ENCODE data around the gene ST8SIA2.

GRCh38 chr15:92395098-92395635 lies 1.5 kb downstream of the ST8SIA2 start:
- TF ChIP-seq CTCF (IDR thresholded peaks at IDR 0.05), result no peak
- no peak for TF ChIP-seq ZNF121 (CRISPR knock-in tag; IDR thresholded peaks at IDR 0.05)
- no peak for TF ChIP-seq HMGXB4 (CRISPR knock-in tag; IDR thresholded peaks at IDR 0.05)
- no peak for TF ChIP-seq PRRX2 (CRISPR knock-in tag; IDR thresholded peaks at IDR 0.05)
- TF ChIP-seq ATF3 (CRISPR knock-in tag; conservative IDR thresholded peaks at IDR 0.05), result no peak
- no peak for TF ChIP-seq GRHL2 (CRISPR knock-in tag; IDR thresholded peaks at IDR 0.05; ENCODE audit: insufficient replicate concordance, severe bottlenecking)
- no peak for TF ChIP-seq FOXP1 (CRISPR knock-in tag; IDR thresholded peaks at IDR 0.05; ENCODE audit: borderline replicate concordance)

All from WTC11 (cell line).